IMR-90 (cell line): ENCODE measurements around the gene NKAIN4. TPM values are rescaled to one million over a fixed set of nuclear protein-coding genes. Genes with fewer than 3 reads are reported as not detected.

Source experiments
- ATAC-seq: fragments of 200-7000 bp; cut with Tn5 transposase; 2 replicates; pipeline ENCODE4 v1.9.1; 2020; ENCODE audit warnings: low read depth, mild to moderate bottlenecking, moderate library complexity
- BruUV-seq: library from RNA; stranded (reverse); fragments of 400-500 nt; replicated peaks from 2 replicates; lab custom pipeline; 2021; lab: Mats Ljungman, UMichigan
- CTCF ChIA-PET: fragments of 300-600 bp; formaldehyde crosslinking; extraction: SDS; loops from one replicate; lab custom pipeline; 2021; ENCODE audit warnings: antibody characterized with exemption; lab: Yijun Ruan, JAX
- POLR2A ChIA-PET: fragments of 300-600 bp; sonication (Branson Sonifier 250); formaldehyde crosslinking; loops from one replicate; lab custom pipeline; 2022; ENCODE audit warnings: antibody characterized with exemption; ENCODE audit not compliant: unreplicated experiment; lab: Charles Lee
- DNase-seq: peaks from one replicate; pipeline ENCODE4 v3.0.0; 2013
- H2AFZ ChIP-seq: replicated peaks from 2 replicates; pipeline ENCODE3; 2013; ENCODE audit warnings: low read length, mild to moderate bottlenecking; ENCODE audit not compliant: poor library complexity
- H2AK5ac ChIP-seq: 2 replicates; pipeline ENCODE4 v1.6.1; 2013; ENCODE audit warnings: low read depth, low read length, inconsistent platforms
- H2AK9ac ChIP-seq: replicated peaks from 2 replicates; pipeline ENCODE3; 2013; ENCODE audit warnings: mild to moderate bottlenecking, low read depth, low read length, moderate library complexity; ENCODE audit not compliant: poor library complexity
- H2BK120ac ChIP-seq: 2 replicates; pipeline ENCODE4 v1.6.1; 2013; ENCODE audit warnings: low read depth, low read length, inconsistent platforms
- H2BK15ac ChIP-seq: 3 replicates; pipeline ENCODE4 v1.6.1; 2013; ENCODE audit warnings: low read depth, low read length, inconsistent platforms
- H2BK20ac ChIP-seq: 2 replicates; pipeline ENCODE4 v1.6.1; 2013; ENCODE audit warnings: low read depth, mild to moderate bottlenecking, inconsistent platforms, low read length, moderate library complexity
- H2BK5ac ChIP-seq: 2 replicates; pipeline ENCODE4 v1.6.1; 2013; ENCODE audit warnings: mild to moderate bottlenecking, low read depth, low read length, inconsistent platforms; ENCODE audit not compliant: poor library complexity, severe bottlenecking
- H3K14ac ChIP-seq: replicated peaks from 2 replicates; pipeline ENCODE4 v1.6.1; 2013; ENCODE audit warnings: low read depth, low read length, inconsistent platforms
- H3K18ac ChIP-seq: 2 replicates; pipeline ENCODE4 v1.6.1; 2013; ENCODE audit warnings: low read depth, low read length, control low read depth
- H3K23ac ChIP-seq: 2 replicates; pipeline ENCODE4 v1.6.1; 2013; ENCODE audit warnings: low read depth, low read length, inconsistent platforms
- H3K27ac ChIP-seq: 2 replicates; pipeline ENCODE4 v1.5.1; 2013; ENCODE audit warnings: mild to moderate bottlenecking, control low read depth, low read length; ENCODE audit not compliant: insufficient read depth
- H3K27me3 ChIP-seq: 2 replicates; pipeline ENCODE4 v1.6.1; 2013; ENCODE audit warnings: low read length; ENCODE audit not compliant: control insufficient read depth, insufficient read depth
- H3K36me3 ChIP-seq: 2 replicates; pipeline ENCODE4 v1.6.1; 2013; ENCODE audit warnings: low read length, mixed read lengths; ENCODE audit not compliant: control insufficient read depth, insufficient read depth
- H3K4ac ChIP-seq: 2 replicates; pipeline ENCODE4 v1.6.1; 2013; ENCODE audit warnings: low read depth, low read length, inconsistent platforms
- H3K4me1 ChIP-seq: 2 replicates; pipeline ENCODE4 v1.6.1; 2013; ENCODE audit warnings: low read length, mixed read lengths; ENCODE audit not compliant: control insufficient read depth, insufficient read depth
- H3K4me2 ChIP-seq: 2 replicates; pipeline ENCODE4 v1.6.1; 2013; ENCODE audit warnings: low read depth, mild to moderate bottlenecking, control low read depth, low read length, moderate library complexity
- H3K4me3 ChIP-seq: 2 replicates; pipeline ENCODE4 v1.5.1; 2013; ENCODE audit warnings: low read depth, mild to moderate bottlenecking, control low read depth, low read length, moderate library complexity; ENCODE audit not compliant: insufficient read depth
- H3K56ac ChIP-seq: 2 replicates; pipeline ENCODE4 v1.6.1; 2013; ENCODE audit warnings: low read length, inconsistent platforms; ENCODE audit not compliant: insufficient read depth; ENCODE audit errors: extremely low read depth
- H3K79me1 ChIP-seq, 2 experiments: 2 replicates each; pipeline ENCODE4 v1.6.1; 2013; ENCODE audit warnings: low read length in 2 of 2, inconsistent platforms in 1 of 2, low read depth in 1 of 2
- H3K9ac ChIP-seq: 2 replicates; pipeline ENCODE4 v1.6.1; 2013; ENCODE audit warnings: low read depth, low read length, control low read depth
- H3K9me1 ChIP-seq: 2 replicates; pipeline ENCODE4 v1.6.1; 2013; ENCODE audit warnings: low read length, inconsistent platforms; ENCODE audit not compliant: insufficient read depth
- H3K9me3 ChIP-seq: 2 replicates; pipeline ENCODE4 v1.6.1; 2013; ENCODE audit warnings: low read length; ENCODE audit not compliant: control insufficient read depth, insufficient read depth
- H4K20me1 ChIP-seq: 2 replicates; pipeline ENCODE4 v1.6.1; 2013; ENCODE audit warnings: low read length, inconsistent platforms; ENCODE audit not compliant: insufficient read depth
- H4K5ac ChIP-seq: 2 replicates; pipeline ENCODE4 v1.6.1; 2013; ENCODE audit warnings: mild to moderate bottlenecking, low read depth, low read length, control low read depth
- H4K8ac ChIP-seq, 2 experiments: 2 replicates each; pipeline ENCODE4 v1.6.1; 2013; ENCODE audit warnings: low read depth in 2 of 2, low read length in 2 of 2, control low read depth in 1 of 2, inconsistent platforms in 1 of 2
- H4K91ac ChIP-seq: 2 replicates; pipeline ENCODE4 v1.6.1; 2013; ENCODE audit warnings: low read depth, low read length, inconsistent platforms; ENCODE audit not compliant: insufficient read depth
- BHLHE40 ChIP-seq: fragments of 150-350 bp; IDR thresholded peaks from 2 replicates; pipeline ENCODE4 v1.6.1; 2016; ENCODE audit warnings: mild to moderate bottlenecking, low read depth, low read length
- CEBPB ChIP-seq: IDR thresholded peaks from 2 replicates; pipeline ENCODE4 v1.6.1; 2012; ENCODE audit warnings: low read depth, low read length, improper control_type of control experiment
- SMC3 ChIP-seq: fragments of 150-350 bp; IDR thresholded peaks from 2 replicates; pipeline ENCODE4 v1.6.1; 2016; ENCODE audit warnings: low read depth, mild to moderate bottlenecking, antibody characterized with exemption, low read length, moderate library complexity
- WGBS, 2 experiments: methylation state at CpG; one replicate each; pipeline versions ENCODE4 v1.1.5 to v1.1.7; 2013; ENCODE audit warnings: missing lambda C conversion rate in 2 of 2; ENCODE audit not compliant: insufficient read length in 1 of 2; ENCODE audit errors: extremely low coverage in 2 of 2; 5-methylcytosine and 5-hydroxymethylcytosine counted together
- dilution Hi-C: fragments of 300-500 bp; cut with HindIII; formaldehyde crosslinking; loops from one replicate; pipeline ENCODE4 v1.14.3; 2018; ENCODE audit warnings: low sequenced_read_pairs; ENCODE audit not compliant: unreplicated experiment
- in situ Hi-C: fragments of 300-500 bp; cut with MboI; formaldehyde crosslinking; loops from 3 replicates; pipeline ENCODE4 v1.14.3; 2019; ENCODE audit warnings: low sequenced_read_pairs, inconsistent platforms, mixed read lengths
- intact Hi-C: fragments of 100-400 bp; cut with micrococcal nuclease; formaldehyde crosslinking; loops from 2 replicates; pipeline ENCODE4 v1.10.0; 2022
- polyA plus RNA-seq, 3 experiments: library from polyadenylated mRNA; depleted of rRNA; stranded (reverse); fragments of >200 nt; gene quantifications; 2 replicates each; pipeline ENCODE4 v1.2.3, GENCODE V29; 2012; ENCODE audit warnings: low replicate concordance in 1 of 3
- total RNA-seq: library from RNA; depleted of rRNA; stranded (reverse); fragments of >200 nt; gene quantifications from 2 replicates; pipeline ENCODE4 v1.2.3, GENCODE V29; 2012

NKAIN4 gene
- total and polyA plus RNA-seq, 2 of the 4 experiments (the other 2 are of a cell fraction) = not detected

- H3K4me1 ChIP-seq = no peaks in the 10 kb centered on the region
- H4K20me1 ChIP-seq = peaks cover 51% of the 10 kb centered on the region
- H3K56ac ChIP-seq = no peak overlapping the region
- H2AK5ac ChIP-seq = no peak overlapping the region; the same call in 1 of the 2 replicates
- H3K36me3 ChIP-seq = peaks cover 22% of the 10 kb centered on the region
- no peak overlapping the region for H2AFZ ChIP-seq
- H3K9me1 ChIP-seq = no peaks in the 10 kb centered on the region
- ChIA-PET CTCF (interaction anchor here (0.7 kb wide), 1 partner anchor 68 kb away, joined by 4 read pairs; no protein-coding TSS in a partner anchor), POLR2A (no interaction called here)
- no peak overlapping the region for H3K27ac ChIP-seq
- no TSS peak for BruUV-seq
- ATAC-seq (no peak), DNase-seq (no peak)
- H3K27me3 ChIP-seq = peaks cover 23% of the 10 kb centered on the region
- H3K23ac ChIP-seq = no peak overlapping the region
- in situ Hi-C loops (no loop called here), intact Hi-C loops (no loop called here), dilution Hi-C loops (no loop called here)
- no peak overlapping the region for H3K18ac ChIP-seq
- no peak overlapping the region for H2BK20ac ChIP-seq
- H2BK120ac ChIP-seq = no peak overlapping the region
- TF ChIP-seq BHLHE40 = no peak
- TF ChIP-seq CEBPB = 0 out of 2 replicates have a peak, but pooled peaks have one; percentile 51
- TF ChIP-seq SMC3 = no peak
- H2BK15ac ChIP-seq = no peak overlapping the region
- H4K8ac ChIP-seq = no peak overlapping the region
- no peak overlapping the region for H3K4ac ChIP-seq
- no peak overlapping the region for H3K4me2 ChIP-seq
- H2AK9ac ChIP-seq = no peak overlapping the region
- H3K14ac ChIP-seq = no peak overlapping the region
- H4K91ac ChIP-seq = no peak overlapping the region
- 74% methylated on average over 4 of the region's 16 CpGs; no CpG with 5 or more reads in 1 of the 2 experiments for WGBS, 2 experiments
- no peak overlapping the region for H3K9ac ChIP-seq
- H3K79me1 ChIP-seq = 0 out of 4 replicates have a peak, but pooled peaks cover 0 to 10% of the 10 kb centered on the region in 2 experiments
- H3K4me3 ChIP-seq = no peak overlapping the region
- H4K5ac ChIP-seq = no peak overlapping the region
- no peaks in the 10 kb centered on the region for H3K9me3 ChIP-seq
- H2BK5ac ChIP-seq = no peak overlapping the region
Measured at GRCh38 chr20:63292292-63292701, 38.0 kb upstream of the NKAIN4 start.
